HepG2 (cell line): ENCODE measurements around the gene ZNF443. TPM values are rescaled to one million over a fixed set of nuclear protein-coding genes. Genes with fewer than 3 reads are reported as not detected.

ENCODE experiments used
- ARNT ChIP-seq: fragments of 450-650 bp; IDR thresholded peaks from 2 replicates; pipeline ENCODE4 v1.6.1; 2017
- ATRX ChIP-seq: sonication (generic); formaldehyde crosslinking; IDR thresholded peaks from 2 replicates; pipeline ENCODE4 v1.4.0; 2020; ENCODE audit warnings: missing genetic modification reagents, borderline replicate concordance
- CENPT ChIP-seq: sonication (generic); formaldehyde crosslinking; IDR thresholded peaks from 2 replicates; pipeline ENCODE4 v1.8.0; 2022; ENCODE audit warnings: low read depth, mild to moderate bottlenecking, moderate library complexity, missing genetic modification reagents
- GZF1 ChIP-seq: sonication (generic); formaldehyde crosslinking; IDR thresholded peaks from 2 replicates; pipeline ENCODE4 v1.5.1; 2020; ENCODE audit warnings: mild to moderate bottlenecking, missing genetic modification reagents
- JUNB ChIP-seq: sonication (generic); formaldehyde crosslinking; IDR thresholded peaks from 2 replicates; pipeline ENCODE4 v1.8.0; 2022; ENCODE audit warnings: missing genetic modification reagents, mild to moderate bottlenecking, borderline replicate concordance
- MAZ ChIP-seq, 2 experiments: sonication (generic) in 1 of 2; formaldehyde crosslinking in 1 of 2; IDR thresholded peaks; 2 replicates each; pipeline versions ENCODE4 v1.5.0 to v1.6.1; 2012 to 2020; ENCODE audit warnings: low read depth in 2 of 2, mild to moderate bottlenecking in 2 of 2, borderline replicate concordance in 1 of 2, improper control_type of control experiment in 1 of 2, low read length in 1 of 2, missing genetic modification reagents in 1 of 2, moderate library complexity in 1 of 2
- NFYC ChIP-seq: IDR thresholded peaks from 2 replicates; pipeline ENCODE4 v1.6.1; 2016; ENCODE audit warnings: missing genetic modification reagents, missing compliant biosample characterization
- NONO ChIP-seq, 2 experiments: fragments of 450-650 bp in 1 of 2; sonication (generic) in 1 of 2; formaldehyde crosslinking in 1 of 2; IDR thresholded peaks in 1 of 2; conservative IDR thresholded peaks in 1 of 2; 2 replicates each; pipeline versions ENCODE4 v1.6.1 to v1.8.0; 2017 to 2022; ENCODE audit warnings: mild to moderate bottlenecking in 1 of 2, missing genetic modification reagents in 1 of 2, moderate library complexity in 1 of 2
- TBL1XR1 ChIP-seq: fragments of 150-350 bp; IDR thresholded peaks from 2 replicates; pipeline ENCODE4 v1.6.1; 2014; ENCODE audit warnings: borderline replicate concordance, low read length; ENCODE audit not compliant: partially characterized antibody
- TP53 ChIP-seq: sonication (generic); formaldehyde crosslinking; conservative IDR thresholded peaks from 2 replicates; pipeline ENCODE4 v1.4.0; 2020; ENCODE audit warnings: missing genetic modification reagents
- ZBTB38 ChIP-seq: sonication (generic); formaldehyde crosslinking; IDR thresholded peaks from 2 replicates; pipeline ENCODE4 v1.5.1; 2020; ENCODE audit warnings: mild to moderate bottlenecking, missing genetic modification reagents
- ZFP90 ChIP-seq: sonication (generic); formaldehyde crosslinking; IDR thresholded peaks from 2 replicates; pipeline ENCODE4 v1.8.0; 2022; ENCODE audit warnings: missing genetic modification reagents, mild to moderate bottlenecking, inconsistent platforms, borderline replicate concordance
- ZNF138 ChIP-seq: sonication (generic); formaldehyde crosslinking; IDR thresholded peaks from 2 replicates; pipeline ENCODE4 v1.5.0; 2020; ENCODE audit warnings: mild to moderate bottlenecking, low read depth, missing genetic modification reagents
- ZNF20 ChIP-seq: sonication (generic); formaldehyde crosslinking; IDR thresholded peaks from 2 replicates; pipeline ENCODE4 v1.4.0; 2020; ENCODE audit warnings: mild to moderate bottlenecking, moderate library complexity, missing genetic modification reagents
- ZNF746 ChIP-seq: sonication (generic); formaldehyde crosslinking; IDR thresholded peaks from 2 replicates; pipeline ENCODE4 v1.8.0; 2022; ENCODE audit warnings: mild to moderate bottlenecking, missing genetic modification reagents
- polyA plus RNA-seq, 8 experiments: library from polyadenylated mRNA; depleted of rRNA in 3 of 8; stranded (reverse) in 7 of 8; unstranded in 1 of 8; fragments of >200 nt; fragmentation: Illumina TruSeq in 4 of 8; extraction: Trizol in 4 of 8; gene quantifications; 2 replicates each; pipeline versions ENCODE4 v1.2.1 to v1.2.3, GENCODE V29; 2011 to 2016; ENCODE audit warnings: low read depth in 4 of 8, missing spikeins in 1 of 8, mixed read lengths in 1 of 8; ENCODE audit not compliant: insufficient read depth in 1 of 8
- total RNA-seq, 5 experiments: library from RNA; depleted of rRNA; stranded (reverse); fragments of >200 nt; fragmentation: Illumina TruSeq; extraction: Trizol; gene quantifications; 2 replicates each; pipeline ENCODE4 v1.2.3, GENCODE V29; 2016; ENCODE audit warnings: low read depth in 1 of 5
- TF ChIP-seq, protein P1 (sequence below): sonication (generic); formaldehyde crosslinking; IDR thresholded peaks from 2 replicates; pipeline ENCODE4 v1.8.0; 2023; ENCODE audit warnings: mild to moderate bottlenecking, missing genetic modification reagents
- TF ChIP-seq, protein P2 (sequence below): sonication (generic); formaldehyde crosslinking; IDR thresholded peaks from 2 replicates; pipeline ENCODE4 v1.4.0; 2020; ENCODE audit warnings: mild to moderate bottlenecking, missing genetic modification reagents
- TF ChIP-seq, protein P3 (sequence below): sonication (generic); formaldehyde crosslinking; IDR thresholded peaks from 2 replicates; pipeline ENCODE4 v1.4.0; 2020; ENCODE audit warnings: mild to moderate bottlenecking, low read depth, missing genetic modification reagents
- TF ChIP-seq, protein P4 (sequence below): sonication (generic); formaldehyde crosslinking; IDR thresholded peaks from 2 replicates; pipeline ENCODE4 v1.5.0; 2020; ENCODE audit warnings: missing genetic modification reagents

ZNF443 gene
- total and polyA plus RNA-seq, 2 of the 13 experiments (the other 11 are each of a cell fraction or from before 2014, with no cell fraction given) = 3.6 to 19.0 TPM

DNA sequence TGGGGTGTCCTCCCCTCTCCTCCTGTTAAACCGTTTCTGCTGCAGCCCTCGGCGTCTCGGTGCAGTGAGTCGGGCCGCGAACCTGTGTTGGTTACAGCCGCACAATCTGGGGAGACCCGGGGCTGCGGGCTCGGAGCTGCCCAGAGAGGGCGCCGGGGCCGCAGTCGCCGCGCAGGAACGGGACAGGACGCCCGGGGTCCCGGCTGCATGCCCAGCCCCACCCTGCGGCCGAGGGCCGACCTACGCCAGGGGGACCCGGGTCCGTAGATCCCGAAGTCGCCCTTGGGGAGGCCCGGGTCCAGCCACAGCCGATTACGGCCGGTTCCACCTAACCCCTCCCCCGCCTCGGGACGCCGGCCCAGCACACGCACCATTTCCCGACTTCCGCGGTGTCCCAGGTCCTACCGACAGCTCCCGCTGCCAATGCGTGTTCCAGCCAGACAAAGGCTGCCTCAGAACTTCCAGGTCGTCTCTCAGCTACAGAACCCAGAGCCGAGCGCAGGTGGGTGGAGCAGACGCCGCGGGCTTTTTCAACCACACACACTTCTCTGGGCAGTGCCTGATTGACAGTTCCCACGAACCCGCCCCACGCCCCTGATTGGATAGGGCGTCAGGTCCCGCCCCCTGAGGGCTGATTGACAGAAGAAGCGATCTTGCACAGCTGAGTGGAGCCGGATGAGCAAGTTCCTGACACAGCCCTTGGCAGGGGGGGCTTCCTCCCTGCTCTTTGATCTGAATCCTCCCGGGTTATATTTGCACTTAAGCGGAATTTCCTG, at the start of gene ZNF443 (continued):
- TF ChIP-seq, protein P1, sequence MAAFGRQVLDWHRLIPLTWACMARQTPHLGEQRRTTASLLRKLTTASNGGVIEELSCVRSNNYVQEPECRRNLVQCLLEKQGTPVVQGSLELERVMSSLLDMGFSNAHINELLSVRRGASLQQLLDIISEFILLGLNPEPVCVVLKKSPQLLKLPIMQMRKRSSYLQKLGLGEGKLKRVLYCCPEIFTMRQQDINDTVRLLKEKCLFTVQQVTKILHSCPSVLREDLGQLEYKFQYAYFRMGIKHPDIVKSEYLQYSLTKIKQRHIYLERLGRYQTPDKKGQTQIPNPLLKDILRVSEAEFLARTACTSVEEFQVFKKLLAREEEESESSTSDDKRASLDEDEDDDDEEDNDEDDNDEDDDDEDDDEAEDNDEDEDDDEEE (CRISPR knock-in tag) = no peak
- no peak for TF ChIP-seq JUNB (CRISPR knock-in tag)
- TF ChIP-seq, protein P2, sequence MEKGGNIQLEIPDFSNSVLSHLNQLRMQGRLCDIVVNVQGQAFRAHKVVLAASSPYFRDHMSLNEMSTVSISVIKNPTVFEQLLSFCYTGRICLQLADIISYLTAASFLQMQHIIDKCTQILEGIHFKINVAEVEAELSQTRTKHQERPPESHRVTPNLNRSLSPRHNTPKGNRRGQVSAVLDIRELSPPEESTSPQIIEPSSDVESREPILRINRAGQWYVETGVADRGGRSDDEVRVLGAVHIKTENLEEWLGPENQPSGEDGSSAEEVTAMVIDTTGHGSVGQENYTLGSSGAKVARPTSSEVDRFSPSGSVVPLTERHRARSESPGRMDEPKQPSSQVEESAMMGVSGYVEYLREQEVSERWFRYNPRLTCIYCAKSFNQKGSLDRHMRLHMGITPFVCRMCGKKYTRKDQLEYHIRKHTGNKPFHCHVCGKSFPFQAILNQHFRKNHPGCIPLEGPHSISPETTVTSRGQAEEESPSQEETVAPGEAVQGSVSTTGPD (CRISPR knock-in tag) = no peak
- no peak for TF ChIP-seq ZNF20 (CRISPR knock-in tag)
- no peak for TF ChIP-seq ARNT
- TF ChIP-seq, protein P3, sequence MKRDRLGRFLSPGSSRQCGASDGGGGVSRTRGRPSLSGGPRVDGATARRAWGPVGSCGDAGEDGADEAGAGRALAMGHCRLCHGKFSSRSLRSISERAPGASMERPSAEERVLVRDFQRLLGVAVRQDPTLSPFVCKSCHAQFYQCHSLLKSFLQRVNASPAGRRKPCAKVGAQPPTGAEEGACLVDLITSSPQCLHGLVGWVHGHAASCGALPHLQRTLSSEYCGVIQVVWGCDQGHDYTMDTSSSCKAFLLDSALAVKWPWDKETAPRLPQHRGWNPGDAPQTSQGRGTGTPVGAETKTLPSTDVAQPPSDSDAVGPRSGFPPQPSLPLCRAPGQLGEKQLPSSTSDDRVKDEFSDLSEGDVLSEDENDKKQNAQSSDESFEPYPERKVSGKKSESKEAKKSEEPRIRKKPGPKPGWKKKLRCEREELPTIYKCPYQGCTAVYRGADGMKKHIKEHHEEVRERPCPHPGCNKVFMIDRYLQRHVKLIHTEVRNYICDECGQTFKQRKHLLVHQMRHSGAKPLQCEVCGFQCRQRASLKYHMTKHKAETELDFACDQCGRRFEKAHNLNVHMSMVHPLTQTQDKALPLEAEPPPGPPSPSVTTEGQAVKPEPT (CRISPR knock-in tag) = no peak
- TF ChIP-seq ZBTB38 (CRISPR knock-in tag) = no peak
- TF ChIP-seq NONO (IDR thresholded peaks at IDR 0.05) = no peak
- no peak; the same call in 1 of the 2 replicates for TF ChIP-seq NONO (CRISPR knock-in tag; conservative IDR thresholded peaks at IDR 0.05)
- TF ChIP-seq ATRX (CRISPR knock-in tag) = no peak
- TF ChIP-seq NFYC = peak; percentile 94
- TF ChIP-seq ZFP90 (CRISPR knock-in tag) = no peak
- TF ChIP-seq TBL1XR1 = no peak
- no peak for TF ChIP-seq CENPT
- no peak for TF ChIP-seq TP53 (CRISPR knock-in tag)
- no peak for TF ChIP-seq ZNF746
- TF ChIP-seq GZF1 = no peak
- TF ChIP-seq, protein P4, sequence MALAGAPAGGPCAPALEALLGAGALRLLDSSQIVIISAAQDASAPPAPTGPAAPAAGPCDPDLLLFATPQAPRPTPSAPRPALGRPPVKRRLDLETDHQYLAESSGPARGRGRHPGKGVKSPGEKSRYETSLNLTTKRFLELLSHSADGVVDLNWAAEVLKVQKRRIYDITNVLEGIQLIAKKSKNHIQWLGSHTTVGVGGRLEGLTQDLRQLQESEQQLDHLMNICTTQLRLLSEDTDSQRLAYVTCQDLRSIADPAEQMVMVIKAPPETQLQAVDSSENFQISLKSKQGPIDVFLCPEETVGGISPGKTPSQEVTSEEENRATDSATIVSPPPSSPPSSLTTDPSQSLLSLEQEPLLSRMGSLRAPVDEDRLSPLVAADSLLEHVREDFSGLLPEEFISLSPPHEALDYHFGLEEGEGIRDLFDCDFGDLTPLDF = peak; percentile 68
- TF ChIP-seq MAZ (IDR thresholded peaks at IDR 0.05; ENCODE audit: borderline replicate concordance, low read depth, low read length) = peak; percentile 35; the same call in 1 of the 2 replicates
- no peak for TF ChIP-seq MAZ (CRISPR knock-in tag; IDR thresholded peaks at IDR 0.05; ENCODE audit: low read depth)
- no peak for TF ChIP-seq ZNF138
